ENCODE measurements around the gene NDUFV2.
"Not testable (repeated sequence)": the region's sequence is repeated elsewhere in the genome, so short reads cannot be mapped to it uniquely, and the experiment has no call there.

NDUFV2 gene

GRCh38 chr18:9150121-9150520, 47.6 kb downstream of the NDUFV2 start:
- DNase-seq (ENCODE audit: low read depth, low spot score) = no peak

- DNase-seq (ENCODE audit: low read depth, low spot score) = no peak
Observed at GRCh38 chr18:9153256-9153655, 50.8 kb downstream of the NDUFV2 start.

- DNase-seq (ENCODE audit: low read depth, low spot score) = no peak
Observed at GRCh38 chr18:9156604-9157249, 54.2 kb downstream of the NDUFV2 start.

GRCh38 chr18:9157806-9158205, 55.3 kb downstream of the NDUFV2 start:
- no peak for DNase-seq (ENCODE audit: low read depth, low spot score)

GRCh38 chr18:9160014-9160413, 57.5 kb downstream of the NDUFV2 start:
- no peak for DNase-seq (ENCODE audit: low read depth, low spot score)

GRCh38 chr18:9162663-9163062, 60.2 kb downstream of the NDUFV2 start:
- DNase-seq (ENCODE audit: low read depth, low spot score) = not testable (repeated sequence)

- not testable (repeated sequence) for DNase-seq (ENCODE audit: low read depth, low spot score)
Observed at GRCh38 chr18:9164149-9164548, 61.6 kb downstream of the NDUFV2 start.

GRCh38 chr18:9165883-9166282, 63.4 kb downstream of the NDUFV2 start:
- not testable (repeated sequence) for DNase-seq (ENCODE audit: low read depth, low spot score)

GRCh38 chr18:9169515-9169914, 67.0 kb downstream of the NDUFV2 start:
- not testable (repeated sequence) for DNase-seq (ENCODE audit: low read depth, low spot score)

GRCh38 chr18:9171919-9172318, 69.4 kb downstream of the NDUFV2 start:
- DNase-seq (ENCODE audit: low read depth, low spot score) = not testable (repeated sequence)

- no peak for DNase-seq (ENCODE audit: low read depth, low spot score)
Observed at GRCh38 chr18:9172506-9173127, 70.1 kb downstream of the NDUFV2 start.

- DNase-seq (ENCODE audit: low read depth, low spot score) = no peak
Observed at GRCh38 chr18:9173770-9174233, 71.3 kb downstream of the NDUFV2 start.

- no peak for DNase-seq (ENCODE audit: low read depth, low spot score)
Observed at GRCh38 chr18:9174302-9174701, 71.8 kb downstream of the NDUFV2 start.

GRCh38 chr18:9175115-9175514, 72.6 kb downstream of the NDUFV2 start:
- no peak for DNase-seq (ENCODE audit: low read depth, low spot score)

GRCh38 chr18:9177031-9177430, 74.5 kb downstream of the NDUFV2 start:
- DNase-seq (ENCODE audit: low read depth, low spot score) = no peak

- no peak for DNase-seq (ENCODE audit: low read depth, low spot score)
Observed at GRCh38 chr18:9177466-9177865, 75.0 kb downstream of the NDUFV2 start.

GRCh38 chr18:9178557-9178956, 76.1 kb downstream of the NDUFV2 start:
- no peak for DNase-seq (ENCODE audit: low read depth, low spot score)

- no peak for DNase-seq (ENCODE audit: low read depth, low spot score)
Observed at GRCh38 chr18:9181275-9181674, 78.8 kb downstream of the NDUFV2 start.

- no peak for DNase-seq (ENCODE audit: low read depth, low spot score)
Observed at GRCh38 chr18:9182852-9183399, 80.4 kb downstream of the NDUFV2 start.
